Activated CD4-positive, alpha-beta T cell treated with anti-CD3 and anti-CD28 coated beads for 48 hours (primary cell): ENCODE measurements around the gene ARVCF.

Experiments used
- DNase-seq: peaks from one replicate; pipeline ENCODE4 v3.0.0-alpha.2; 2020

The ARVCF gene

GRCh38 chr22:20015187-20015625 lies 1.4 kb downstream of the ARVCF start:
- DNase-seq = no peak

GRCh38 chr22:20014526-20015186 lies 2.0 kb downstream of the ARVCF start:
- no peak for DNase-seq

DNA sequence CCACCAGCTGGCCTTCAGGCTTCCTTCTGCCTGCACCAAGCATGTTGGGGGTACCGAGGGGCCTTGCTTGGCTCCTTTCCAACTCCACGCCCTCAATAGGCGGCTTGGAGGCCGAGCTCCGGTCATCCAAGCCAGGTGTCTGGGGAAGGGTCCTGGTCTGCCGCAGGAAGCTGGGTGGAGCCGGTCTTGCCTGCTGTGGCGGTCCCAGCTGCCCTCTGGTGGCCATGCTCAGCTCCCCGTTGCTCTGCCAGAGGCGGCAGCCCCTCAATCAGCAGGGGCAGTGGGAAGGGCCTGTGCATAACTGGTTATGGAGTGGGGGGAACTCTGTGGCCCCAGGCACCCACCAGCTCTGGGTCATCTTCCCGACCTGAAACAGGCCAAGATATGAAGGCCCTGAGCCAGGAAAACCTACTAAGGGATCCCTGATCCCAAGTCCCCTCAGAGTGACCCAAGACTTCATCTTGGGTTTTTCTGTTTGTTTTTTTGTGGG lies 3.2 kb downstream of the ARVCF start:
- DNase-seq = peak; percentile 49

DNA sequence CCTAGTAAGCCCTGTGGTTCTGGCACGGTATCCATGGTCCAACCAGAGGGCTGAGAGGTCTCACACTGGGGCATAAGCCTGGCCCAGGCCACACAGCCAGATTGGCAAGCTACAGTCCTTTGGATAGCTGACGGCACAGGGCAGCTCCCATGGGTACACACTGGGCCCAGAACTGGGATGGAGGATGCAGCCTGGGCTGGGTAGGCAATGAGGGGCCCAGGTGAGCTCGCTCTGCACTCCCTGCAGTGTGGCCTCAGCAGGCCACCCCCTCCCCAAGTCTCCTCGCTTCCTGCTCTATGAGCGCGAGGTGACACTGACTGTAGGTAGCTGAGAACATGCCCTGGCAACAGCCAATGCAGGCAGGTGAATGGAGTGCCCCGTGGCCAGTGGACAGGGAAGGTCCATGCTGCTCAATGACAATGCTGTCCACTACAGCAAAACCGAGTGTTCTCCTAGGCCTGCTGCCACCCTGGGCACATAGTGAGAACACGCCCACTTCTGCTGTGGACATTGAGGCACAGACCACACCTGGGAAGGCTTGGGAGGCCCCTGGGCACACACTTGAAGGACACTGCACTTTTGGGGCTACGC lies 3.8 kb downstream of the ARVCF start:
- DNase-seq = no peak

DNA sequence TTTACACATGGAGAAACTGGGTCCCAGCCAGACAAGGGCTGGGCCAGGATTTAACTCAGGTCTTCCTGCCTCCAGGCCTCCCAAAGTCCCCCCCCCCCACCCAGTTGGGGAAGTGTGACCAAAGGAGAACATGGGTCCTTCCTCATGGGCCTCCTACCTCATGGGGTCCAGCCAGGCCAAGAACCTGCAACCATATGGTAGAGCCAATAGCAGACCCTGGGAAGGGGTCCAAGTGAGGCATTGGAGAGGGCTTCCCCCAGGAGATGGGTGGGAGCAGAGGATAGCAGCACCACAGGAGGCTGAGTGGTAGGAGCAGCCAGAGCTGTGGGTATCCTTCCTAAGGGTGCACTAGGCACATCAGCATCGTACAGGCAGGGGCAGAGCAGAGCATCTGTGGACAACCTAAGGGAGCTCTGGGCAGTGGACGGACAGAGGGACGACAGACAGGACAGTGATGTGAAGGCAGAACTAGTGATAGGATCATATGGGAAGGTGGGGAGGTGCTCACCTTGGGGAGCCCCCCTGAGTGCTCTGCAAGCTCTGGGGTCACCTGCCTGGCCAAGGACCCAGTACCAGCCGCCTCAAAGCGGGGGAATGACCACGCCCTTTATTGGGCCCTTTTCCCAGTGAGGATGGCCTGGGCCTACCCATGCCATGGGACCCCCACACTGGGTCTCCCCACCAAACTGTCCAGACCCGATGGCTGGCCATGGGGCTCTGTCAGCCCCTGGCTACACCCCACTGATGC lies 4.5 kb downstream of the ARVCF start:
- no peak for DNase-seq

DNA sequence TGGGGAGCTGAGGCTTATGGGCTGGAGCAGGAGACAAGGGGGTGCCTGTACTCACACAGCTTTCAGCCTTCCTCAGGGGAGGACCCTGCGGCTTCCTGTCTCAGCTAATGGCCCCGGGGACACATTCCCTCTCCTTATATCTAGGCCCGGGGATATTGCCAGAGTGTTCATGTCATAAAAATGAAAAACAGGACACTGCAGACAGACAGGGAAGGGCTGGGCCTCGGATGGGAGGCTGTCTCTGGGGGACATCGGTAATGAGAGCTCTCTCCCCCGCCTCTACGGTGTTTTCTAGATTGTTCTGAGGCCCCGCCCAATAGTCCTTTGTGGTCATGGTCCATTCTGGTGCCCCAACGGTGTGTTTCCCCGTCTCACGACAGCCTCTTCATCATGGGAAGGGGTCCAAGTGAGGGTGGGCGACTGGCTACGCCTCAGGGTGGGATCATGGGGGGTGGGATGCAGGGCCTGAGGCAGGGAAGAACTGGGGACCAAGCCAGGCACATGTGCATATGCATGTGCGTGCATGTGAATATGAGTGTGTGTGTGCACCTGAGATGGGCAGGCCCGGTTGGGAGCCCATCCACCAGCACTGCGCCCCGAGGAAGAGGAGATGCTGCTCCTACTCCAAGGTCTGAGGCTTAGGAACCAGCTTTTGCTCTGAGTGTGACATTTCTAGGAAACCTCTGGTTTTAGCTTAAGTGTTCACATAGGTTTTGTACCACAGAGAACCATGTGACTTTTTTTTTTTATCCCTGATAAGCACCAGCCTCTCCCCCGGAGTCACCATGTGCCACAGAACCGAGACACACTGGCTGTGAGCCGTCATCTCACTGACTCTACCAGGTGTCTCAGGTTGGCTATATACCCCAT lies 5.3 kb downstream of the ARVCF start:
- DNase-seq = no peak

- DNase-seq = no peak
Measured at GRCh38 chr22:20010307-20011122, 6.1 kb downstream of the ARVCF start.

GRCh38 chr22:20009582-20010306 lies 6.9 kb downstream of the ARVCF start:
- DNase-seq = no peak

GRCh38 chr22:20009018-20009491 lies 7.6 kb downstream of the ARVCF start:
- no peak for DNase-seq

GRCh38 chr22:20008221-20008995 lies 8.2 kb downstream of the ARVCF start:
- DNase-seq = no peak

- no peak for DNase-seq
Measured at GRCh38 chr22:20004464-20004863, 12.2 kb downstream of the ARVCF start.

- DNase-seq = no peak
Measured at GRCh38 chr22:20003304-20003703, 13.3 kb downstream of the ARVCF start.

GRCh38 chr22:20002636-20003035 lies 14.0 kb downstream of the ARVCF start:
- no peak for DNase-seq

DNA sequence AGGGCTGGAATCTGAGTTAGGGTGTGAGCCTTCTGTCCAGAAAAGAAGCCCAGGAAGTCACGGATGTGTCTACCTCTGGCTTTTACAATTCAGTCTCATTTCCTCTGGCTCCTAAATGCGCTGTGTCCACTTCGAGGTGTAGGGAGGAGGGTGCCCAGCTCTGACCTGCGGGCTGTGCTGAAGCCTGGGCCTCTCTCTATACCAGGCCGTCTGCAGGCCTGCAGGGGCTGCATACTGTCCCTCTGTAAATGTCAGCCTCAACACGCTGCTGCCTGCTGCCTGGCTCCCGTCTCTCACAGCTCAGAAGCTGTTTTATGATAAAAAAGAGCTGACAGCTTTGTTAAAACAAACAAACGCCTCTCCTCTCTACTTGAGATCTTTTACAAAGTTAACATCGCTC lies 14.5 kb downstream of the ARVCF start:
- DNase-seq = no peak

DNA sequence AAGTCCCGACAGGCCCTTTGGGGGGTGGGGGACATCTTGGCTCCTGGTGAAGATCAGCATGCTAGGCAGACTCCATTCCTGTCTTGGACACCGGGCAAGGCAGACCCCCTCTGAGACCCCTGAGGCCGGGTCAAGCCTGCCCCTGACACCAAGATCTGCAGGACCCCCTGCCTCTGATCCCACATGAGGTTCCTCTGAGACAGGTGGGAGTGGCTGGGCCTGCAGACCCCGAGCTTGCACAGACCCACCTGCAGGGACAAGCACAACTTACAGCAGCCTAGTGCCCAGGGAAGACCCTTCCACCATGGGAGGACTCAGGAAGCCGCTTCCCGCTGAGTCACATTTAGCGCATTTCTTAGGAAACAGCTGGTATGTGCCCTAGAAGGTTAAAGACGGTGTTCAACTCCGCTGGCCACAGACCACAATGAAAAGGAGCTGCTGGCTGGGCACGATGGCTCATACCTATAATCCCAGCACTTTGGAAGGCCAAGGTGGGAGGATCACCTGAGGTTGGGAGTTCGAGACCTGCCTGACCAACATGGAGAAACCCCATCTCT lies 15.5 kb downstream of the ARVCF start:
- DNase-seq = no peak

GRCh38 chr22:20000246-20001081 lies 16.2 kb downstream of the ARVCF start:
- no peak for DNase-seq

DNA sequence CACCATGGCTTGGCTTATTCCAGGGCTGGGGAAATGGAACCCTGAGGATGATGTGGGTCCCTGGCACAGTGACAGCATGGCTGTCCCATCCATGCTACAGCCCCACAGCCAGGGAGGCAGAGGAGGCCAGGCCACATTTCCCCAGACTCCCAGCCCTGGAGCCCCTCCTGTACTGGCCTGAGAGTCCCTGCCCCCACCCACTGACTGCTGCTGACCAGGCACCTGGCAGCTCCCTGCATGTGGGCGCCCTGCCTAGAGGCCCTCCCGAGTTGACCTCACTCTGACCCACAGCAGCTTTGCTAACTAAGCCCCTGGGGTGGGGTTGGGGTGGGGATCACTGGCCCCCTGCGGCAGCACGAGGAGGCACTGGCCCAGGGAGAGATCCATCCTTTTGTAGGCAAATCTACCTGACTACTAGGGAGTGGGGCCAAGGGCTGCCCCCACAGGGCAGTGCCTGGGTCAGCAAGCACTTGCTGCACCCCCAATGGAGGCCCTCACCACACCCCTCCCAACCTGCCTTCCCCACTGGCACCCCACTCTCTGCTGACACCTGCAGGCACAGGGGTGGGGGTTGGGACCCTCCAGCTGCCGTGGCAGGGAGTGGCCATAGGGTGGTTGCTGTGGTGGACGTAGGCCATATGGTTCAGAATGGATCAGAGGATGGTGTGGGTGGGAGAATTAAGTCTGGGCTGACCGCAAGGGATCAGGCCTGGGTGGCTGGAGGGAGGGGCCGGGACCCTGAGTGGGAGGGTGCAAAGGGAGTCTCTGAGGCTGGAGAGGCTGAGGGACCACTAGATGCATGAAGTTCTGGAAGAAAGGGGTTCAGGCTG lies 17.4 kb downstream of the ARVCF start:
- DNase-seq = no peak
